GM23338 (cell line): ENCODE results near the gene RSPH1. TPM values are rescaled to one million over a fixed set of nuclear protein-coding genes. Genes with fewer than 3 reads are reported as not detected.

Experiments used
- ATAC-seq: fragments of 200-7000 bp; cut with Tn5 transposase; 3 replicates; pipeline ENCODE4 v1.9.1; 2020
- DNase-seq: peaks from one replicate; pipeline ENCODE4 v3.0.0-alpha.2; 2015; ENCODE audit warnings: low spot score
- H2AFZ ChIP-seq: fragments of 200-600 bp; sonication (generic); 2 replicates; pipeline ENCODE4 v1.8.0; 2016; ENCODE audit warnings: antibody characterized with exemption, mild to moderate bottlenecking, moderate library complexity
- H3F3A ChIP-seq: fragments of 200-600 bp; sonication (generic); replicated peaks from 2 replicates; pipeline ENCODE4 v1.8.0; 2017; ENCODE audit warnings: antibody characterized with exemption, mixed run types, low read depth
- H3K27ac ChIP-seq: fragments of 200-600 bp; sonication (generic); 2 replicates; pipeline ENCODE4 v1.6.1; 2016; ENCODE audit warnings: low read depth
- H3K27me3 ChIP-seq: fragments of 200-600 bp; sonication (generic); 2 replicates; pipeline ENCODE4 v1.8.0; 2016; ENCODE audit warnings: mild to moderate bottlenecking, mixed run types, moderate library complexity; ENCODE audit not compliant: insufficient read depth
- H3K36me3 ChIP-seq: fragments of 200-600 bp; sonication (generic); 2 replicates; pipeline ENCODE4 v1.8.0; 2016; ENCODE audit warnings: mild to moderate bottlenecking; ENCODE audit not compliant: insufficient read depth
- H3K4me1 ChIP-seq: fragments of 200-600 bp; sonication (generic); 2 replicates; pipeline ENCODE4 v1.8.0; 2016; ENCODE audit warnings: mild to moderate bottlenecking, moderate library complexity; ENCODE audit not compliant: insufficient read depth
- H3K4me2 ChIP-seq: fragments of 200-600 bp; sonication (generic); 2 replicates; pipeline ENCODE4 v1.7.1; 2017; ENCODE audit warnings: mixed run types
- H3K4me3 ChIP-seq: fragments of 200-600 bp; sonication (generic); 2 replicates; pipeline ENCODE4 v1.6.1; 2016; ENCODE audit warnings: mixed run types
- H3K79me2 ChIP-seq: fragments of 200-600 bp; sonication (generic); replicated peaks from 2 replicates; pipeline ENCODE4 v1.8.0; 2017; ENCODE audit warnings: mild to moderate bottlenecking; ENCODE audit not compliant: insufficient read depth
- H3K9me2 ChIP-seq: fragments of 200-600 bp; sonication (generic); 2 replicates; pipeline ENCODE4 v1.8.0; 2017; ENCODE audit not compliant: insufficient read depth
- H4K20me1 ChIP-seq: fragments of 200-600 bp; sonication (generic); replicated peaks from 2 replicates; pipeline ENCODE4 v1.8.0; 2017; ENCODE audit warnings: mild to moderate bottlenecking; ENCODE audit not compliant: insufficient read depth
- H3K27ac Mint-ChIP-seq: 2 replicates; pipeline ENCODE4 v1.8.0; 2020; ENCODE audit warnings: inconsistent platforms, mild to moderate bottlenecking, moderate library complexity, mixed read lengths
- H3K27me3 Mint-ChIP-seq: 3 replicates; pipeline ENCODE4 v1.8.0; 2022; ENCODE audit warnings: low read depth, mild to moderate bottlenecking, moderate library complexity, mixed read lengths, inconsistent platforms; ENCODE audit not compliant: insufficient read depth, poor library complexity
- H3K36me3 Mint-ChIP-seq: 3 replicates; pipeline ENCODE4 v1.8.0; 2021; ENCODE audit warnings: low read depth, mild to moderate bottlenecking, inconsistent platforms, moderate library complexity, mixed read lengths
- H3K4me1 Mint-ChIP-seq: 3 replicates; pipeline ENCODE4 v1.8.0; 2020; ENCODE audit warnings: mild to moderate bottlenecking, inconsistent platforms, mixed read lengths
- H3K4me3 Mint-ChIP-seq: 3 replicates; pipeline ENCODE4 v1.8.0; 2021; ENCODE audit warnings: moderate library complexity, mild to moderate bottlenecking, inconsistent platforms, mixed read lengths
- H3K9me3 Mint-ChIP-seq: 3 replicates; pipeline ENCODE4 v1.8.0; 2020; ENCODE audit warnings: moderate library complexity, mild to moderate bottlenecking, inconsistent platforms, mixed read lengths
- ETS1 ChIP-seq: IDR thresholded peaks from 2 replicates; pipeline ENCODE4 v1.6.1; 2016; ENCODE audit warnings: antibody characterized with exemption
- JUNB ChIP-seq: IDR thresholded peaks from one replicate; pipeline ENCODE4 v1.6.1; 2016; ENCODE audit warnings: antibody characterized with exemption; ENCODE audit not compliant: unreplicated experiment
- NANOG ChIP-seq: IDR thresholded peaks from 2 replicates; pipeline ENCODE4 v1.6.1; 2016; ENCODE audit warnings: antibody characterized with exemption, borderline replicate concordance
- POLR2AphosphoS5 ChIP-seq: IDR thresholded peaks from 2 replicates; pipeline ENCODE4 v1.6.1; 2016; ENCODE audit warnings: antibody characterized with exemption, low read depth
- STAT1 ChIP-seq: IDR thresholded peaks from one replicate; pipeline ENCODE4 v1.6.1; 2016; ENCODE audit warnings: antibody characterized with exemption; ENCODE audit not compliant: unreplicated experiment
- ZNF331 ChIP-seq: fragments of 250-450 bp; sonication (Bioruptor Pico); IDR thresholded peaks from 2 replicates; pipeline ENCODE4 v1.5.0; 2020; ENCODE audit warnings: low read depth, mild to moderate bottlenecking, moderate library complexity
- ZNF462 ChIP-seq: fragments of 250-450 bp; sonication (Bioruptor Pico); IDR thresholded peaks from 2 replicates; pipeline ENCODE4 v1.5.0; 2020; ENCODE audit warnings: mild to moderate bottlenecking, moderate library complexity
- polyA plus RNA-seq: library from polyadenylated mRNA; unstranded; fragments of >200 nt; fragmentation: Nextera tagmentation; extraction: Ambion mirVana; gene quantifications from 2 replicates; pipeline ENCODE4 v1.2.1, GENCODE V29; 2016
- total RNA-seq: library from RNA; depleted of rRNA; stranded (reverse); fragments of >200 nt; shearing (Covaris generic); gene quantifications from 2 replicates; pipeline ENCODE4 v1.2.3, GENCODE V29; 2014

The RSPH1 gene
- total and polyA plus RNA-seq, 2 experiments from 2014 or later: 0.23 TPM; not detected in 1

GRCh38 chr21:42460391-42461184 lies 35.4 kb downstream of the RSPH1 start (continued):
- TF ChIP-seq ZNF462 (CRISPR knock-in tag) (no peak), NANOG (no peak)

GRCh38 chr21:42459546-42460215 lies 36.3 kb downstream of the RSPH1 start:
- H3K4me2 ChIP-seq: no peak overlapping the region
- H3K4me1 ChIP-seq: peaks cover 18% of the 10 kb centered on the region
- DNase-seq: no peak
- no peaks in the 10 kb centered on the region for H3K36me3 ChIP-seq
- no peak overlapping the region for H3K4me3 ChIP-seq
- Mint-ChIP-seq H3K27me3 (peaks cover 11% of the 10 kb centered on the region), H3K4me3 (no peak overlapping the region), H3K9me3 (peaks cover 19% of the 10 kb centered on the region), H3K4me1 (peaks cover 34% of the 10 kb centered on the region), H3K36me3 (peaks cover 7% of the 10 kb centered on the region; the same call in 2 of the 3 replicates), H3K27ac (no peak overlapping the region)
- H3K9me2 ChIP-seq: peaks cover 5% of the 10 kb centered on the region; the same call in 1 of the 2 replicates
- no peaks in the 10 kb centered on the region for H3K79me2 ChIP-seq
- H3K27me3 ChIP-seq: no peaks in the 10 kb centered on the region
- no peaks in the 10 kb centered on the region for H4K20me1 ChIP-seq
- H3K27ac ChIP-seq: no peak overlapping the region
- H3F3A ChIP-seq: no peaks in the 10 kb centered on the region
- H2AFZ ChIP-seq: no peak overlapping the region
- ATAC-seq: no peak
- no peak for TF ChIP-seq POLR2AphosphoS5
- no peak for TF ChIP-seq ZNF462 (CRISPR knock-in tag)
- TF ChIP-seq JUNB: no peak
- TF ChIP-seq ZNF331 (CRISPR knock-in tag): no peak
- TF ChIP-seq STAT1: no peak
- no peak for TF ChIP-seq ETS1
